Sigmoid colon (tissue), 7 donors: ENCODE data around the gene ARGLU1. TPM values are rescaled to one million over a fixed set of nuclear protein-coding genes. Genes with fewer than 3 reads are reported as not detected.

Experiments used
- DNase-seq: peaks from one replicate; pipeline ENCODE4 v3.0.0-alpha.2; 2019
- H3K27ac ChIP-seq, 4 donors: fragments of 200-600 bp; sonication (generic); one replicate each; pipeline ENCODE4 v1.5.1; 2016 to 2019; ENCODE audit warnings: mild to moderate bottlenecking in 1 of 4
- H3K27me3 ChIP-seq, 3 donors: fragments of 200-600 bp; sonication (generic); one replicate each; pipeline ENCODE4 v1.5.1; 2019; ENCODE audit warnings: mild to moderate bottlenecking in 1 of 3
- H3K36me3 ChIP-seq, 4 donors: fragments of 200-600 bp; sonication (generic); one replicate each; pipeline ENCODE4 v1.5.1; 2016 to 2019
- H3K4me1 ChIP-seq, 4 donors: fragments of 200-600 bp; sonication (generic); one replicate each; pipeline ENCODE4 v1.5.1; 2017 to 2019
- H3K4me3 ChIP-seq, 4 donors: fragments of 200-600 bp; sonication (generic); one replicate each; pipeline ENCODE4 v1.5.1; 2017 to 2019; ENCODE audit warnings: mild to moderate bottlenecking in 2 of 4, moderate library complexity in 1 of 4
- H3K9me3 ChIP-seq, 4 donors: fragments of 200-600 bp in 3 of 4; sonication (generic) in 3 of 4; one replicate each; pipeline versions ENCODE4 v1.5.1 to v1.6.1; 2013 to 2019
- CTCF ChIP-seq, 4 experiments: fragments of 450-650 bp in 3 of 4; fragments of 200-600 bp in 1 of 4; IDR thresholded peaks; one replicate each; pipeline ENCODE4 v1.5.1; 2016 to 2019; ENCODE audit warnings: antibody characterized with exemption in 4 of 4, mild to moderate bottlenecking in 3 of 4, moderate library complexity in 2 of 4
- EP300 ChIP-seq, 4 donors: sonication (generic); formaldehyde crosslinking; IDR thresholded peaks; one replicate each; pipeline ENCODE4 v1.6.1; 2017; ENCODE audit warnings: antibody characterized with exemption in 4 of 4
- POLR2A ChIP-seq, 2 donors: fragments of 450-650 bp; IDR thresholded peaks; one replicate each; pipeline ENCODE4 v1.6.1; 2016; ENCODE audit warnings: antibody characterized with exemption in 2 of 2, mild to moderate bottlenecking in 2 of 2, moderate library complexity in 2 of 2
- POLR2AphosphoS5 ChIP-seq, 4 donors: sonication (generic); formaldehyde crosslinking; IDR thresholded peaks; one replicate each; pipeline ENCODE4 v1.6.1; 2017; ENCODE audit warnings: antibody characterized with exemption in 4 of 4
- WGBS, 2 donors: extraction: QIAGEN DNeasy Blood & Tissue Kit; methylation state at CpG; one replicate each; pipeline ENCODE4 v1.1.7; 2013; 5-methylcytosine and 5-hydroxymethylcytosine counted together
- intact Hi-C: fragments of 100-400 bp; cut with DNase I; formaldehyde crosslinking; loops from one replicate; pipeline ENCODE4 v1.15.1; 2023
- polyA plus RNA-seq, 3 donors: library from polyadenylated mRNA; stranded (reverse); fragments of 200-250 nt; gene quantifications; one replicate each; pipeline ENCODE4 v1.2.3, GENCODE V29; 2013
- total RNA-seq, 4 donors: library from RNA; depleted of rRNA; stranded (reverse); fragments of >200 nt; gene quantifications; one replicate each; pipeline ENCODE4 v1.1.0, GENCODE V29; 2016
- donor health status: healthy with polysubstance abuse.
- donor health status: Bipolar disorder and iron deficiency.
- donor health status: healthy.

Gene ARGLU1
- total and polyA plus RNA-seq, 7 donors, result 7.8 to 196 (median 88.1) TPM

DNA sequence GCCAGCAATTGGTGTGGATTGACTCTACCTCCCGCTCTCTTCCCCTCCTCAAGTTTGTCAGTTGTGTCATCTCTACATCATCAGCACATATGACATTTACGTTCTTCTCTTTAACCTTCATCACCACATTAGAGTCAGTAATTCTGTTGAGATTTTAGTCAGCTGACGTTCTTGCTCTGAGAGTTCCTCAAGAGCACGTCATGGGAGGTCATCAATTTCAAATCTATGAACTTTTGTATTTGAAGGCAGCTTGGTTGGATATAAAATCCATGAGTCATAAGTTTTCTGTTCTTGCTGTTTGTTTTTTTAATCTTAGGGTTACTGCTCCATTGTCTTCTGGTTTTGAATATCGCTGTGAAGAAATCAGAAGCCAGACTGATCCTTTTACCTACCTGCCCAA lies 21.8 kb upstream of the ARGLU1 start:
- intact Hi-C loops, result no loop called here
- no peak for DNase-seq
- H3K9me3 ChIP-seq, result no peaks in the 10 kb centered on the region
- H3K27ac ChIP-seq, result no peak overlapping the region
- H3K36me3 ChIP-seq, result no peaks in the 10 kb centered on the region
- TF ChIP-seq POLR2A (IDR thresholded peaks at IDR 0.05), result no peak
- TF ChIP-seq POLR2AphosphoS5 (IDR thresholded peaks at IDR 0.05), result no peak
- no peak for TF ChIP-seq EP300 (IDR thresholded peaks at IDR 0.05)
- no peak for TF ChIP-seq CTCF (IDR thresholded peaks at IDR 0.05)
- no peaks in the 10 kb centered on the region for H3K27me3 ChIP-seq
- H3K4me1 ChIP-seq, result no peaks in the 10 kb centered on the region
- H3K4me3 ChIP-seq, result no peak overlapping the region
- 88 to 93% methylated on average over 5 of the region's 5 CpGs for WGBS, 2 donors

- no peaks in the 10 kb centered on the region for H3K36me3 ChIP-seq
- H3K4me3 ChIP-seq, result no peak overlapping the region
- H3K27me3 ChIP-seq, result no peaks in the 10 kb centered on the region
- DNase-seq, result no peak
- 67 to 78% methylated on average over 4 of the region's 4 CpGs for WGBS, 2 donors
- H3K27ac ChIP-seq, result no peak overlapping the region
- TF ChIP-seq POLR2AphosphoS5 (IDR thresholded peaks at IDR 0.05), result no peak
- no peak for TF ChIP-seq POLR2A (IDR thresholded peaks at IDR 0.05)
- TF ChIP-seq CTCF (IDR thresholded peaks at IDR 0.05), result no peak
- TF ChIP-seq EP300 (IDR thresholded peaks at IDR 0.05), result no peak
- peaks cover 0 to 4% (median 0%) of the 10 kb centered on the region in 4 donors for H3K9me3 ChIP-seq
- intact Hi-C loops, result no loop called here
- H3K4me1 ChIP-seq, result no peaks in the 10 kb centered on the region
These were observed 20.4 kb upstream of the ARGLU1 start for GRCh38 chr13:106588367-106588766.

DNA sequence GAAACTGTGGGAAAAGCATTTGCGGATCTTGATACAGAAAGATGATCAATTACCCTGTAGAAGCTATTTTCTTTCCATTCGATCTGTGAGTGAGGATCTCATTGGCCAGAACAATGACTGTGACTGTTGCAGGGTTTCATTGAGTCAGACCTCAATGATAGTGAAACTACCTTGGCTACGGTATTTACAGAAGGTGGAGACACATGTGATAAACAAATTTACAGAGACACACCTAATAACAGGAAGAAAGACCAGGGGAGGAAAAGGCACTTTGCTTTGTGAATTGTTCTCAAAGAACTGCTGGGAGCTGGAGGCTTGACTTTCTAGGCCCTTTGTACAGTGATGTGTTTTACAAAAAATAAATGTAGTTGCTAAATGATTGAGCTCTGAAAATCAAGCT lies 19.9 kb upstream of the ARGLU1 start:
- no peak for DNase-seq
- Histone ChIP-seq H3K27me3 (no peaks in the 10 kb centered on the region), H3K27ac (no peak overlapping the region), H3K9me3 (peaks cover 0 to 4% (median 0%) of the 10 kb centered on the region in 4 donors), H3K36me3 (no peaks in the 10 kb centered on the region), H3K4me3 (no peak overlapping the region), H3K4me1 (no peaks in the 10 kb centered on the region)
- TF ChIP-seq EP300 (IDR thresholded peaks at IDR 0.05) (no peak), CTCF (IDR thresholded peaks at IDR 0.05) (no peak), POLR2AphosphoS5 (IDR thresholded peaks at IDR 0.05) (no peak)
- intact Hi-C loops, result no loop called here
- 25 to 56% methylated on average over 3 of the region's 3 CpGs for WGBS, 2 donors

- Histone ChIP-seq H3K27me3 (no peaks in the 10 kb centered on the region), H3K9me3 (peaks cover 0 to 4% (median 0%) of the 10 kb centered on the region in 4 donors), H3K4me1 (no peaks in the 10 kb centered on the region), H3K4me3 (no peak overlapping the region), H3K27ac (no peak overlapping the region), H3K36me3 (no peaks in the 10 kb centered on the region)
- intact Hi-C loops, result no loop called here
- TF ChIP-seq POLR2A (IDR thresholded peaks at IDR 0.05), result no peak
- TF ChIP-seq POLR2AphosphoS5 (IDR thresholded peaks at IDR 0.05), result no peak
- no peak for TF ChIP-seq EP300 (IDR thresholded peaks at IDR 0.05)
- no peak for TF ChIP-seq CTCF (IDR thresholded peaks at IDR 0.05)
- 80 to 89% methylated on average over 4 of the region's 4 CpGs for WGBS, 2 donors
- DNase-seq, result no peak
These were observed 18.8 kb upstream of the ARGLU1 start for GRCh38 chr13:106586648-106587166.

DNA sequence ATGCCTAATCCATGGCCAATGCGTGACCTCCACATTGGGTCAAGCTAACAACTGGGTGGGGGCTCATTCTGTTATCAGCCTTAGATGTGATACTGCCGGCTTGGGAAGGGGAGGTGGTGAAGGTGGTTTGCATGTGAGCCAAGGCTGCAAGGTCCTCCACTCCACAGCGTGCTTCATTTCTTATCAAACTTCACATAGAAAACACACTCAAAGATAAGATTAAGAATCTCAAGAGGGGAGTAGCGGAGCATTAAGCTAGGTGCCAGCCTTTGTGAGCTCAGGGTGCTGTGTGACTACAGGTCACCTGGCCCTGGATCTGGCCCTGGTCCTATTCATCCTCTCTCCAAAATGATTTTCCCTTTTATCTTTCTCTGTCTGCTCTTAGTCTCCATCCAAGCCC lies 13.3 kb upstream of the ARGLU1 start:
- Histone ChIP-seq H3K4me1 (peaks cover 0 to 5% (median 0%) of the 10 kb centered on the region in 4 donors), H3K9me3 (peaks cover 0 to 4% (median 0%) of the 10 kb centered on the region in 4 donors), H3K4me3 (no peak overlapping the region), H3K27ac (no peak overlapping the region), H3K27me3 (no peaks in the 10 kb centered on the region), H3K36me3 (no peaks in the 10 kb centered on the region)
- WGBS, 2 donors, result 73 to 94% methylated on average over 4 of the region's 4 CpGs
- intact Hi-C loops, result no loop called here
- TF ChIP-seq CTCF (IDR thresholded peaks at IDR 0.05), result no peak
- TF ChIP-seq POLR2A (IDR thresholded peaks at IDR 0.05), result no peak
- TF ChIP-seq POLR2AphosphoS5 (IDR thresholded peaks at IDR 0.05), result no peak
- TF ChIP-seq EP300 (IDR thresholded peaks at IDR 0.05), result no peak
- DNase-seq, result no peak
